Muscle of back (tissue), 11 donors: ENCODE measurements around the gene BTRC. TPM values are rescaled to one million over a fixed set of nuclear protein-coding genes. Genes with fewer than 3 reads are reported as not detected.

Experiments used
- DNase-seq, 3 donors: peaks; one replicate each; pipeline versions ENCODE4 v3.0.0 to v3.0.0-alpha.2; 2013
- polyA plus RNA-seq, 10 donors: library from polyadenylated mRNA; unstranded; fragments of 120-200 nt; gene quantifications; one replicate each; pipeline ENCODE4 v1.2.1, GENCODE V29; 2013; ENCODE audit not compliant: insufficient read length in 10 of 10

BTRC gene
- polyA plus RNA-seq, 10 donors, result 18.3 to 36.6 (median 23.1) TPM

- DNase-seq, result no peak
Measured at GRCh38 chr10:101478956-101479355, 125.0 kb downstream of the BTRC start.

DNA sequence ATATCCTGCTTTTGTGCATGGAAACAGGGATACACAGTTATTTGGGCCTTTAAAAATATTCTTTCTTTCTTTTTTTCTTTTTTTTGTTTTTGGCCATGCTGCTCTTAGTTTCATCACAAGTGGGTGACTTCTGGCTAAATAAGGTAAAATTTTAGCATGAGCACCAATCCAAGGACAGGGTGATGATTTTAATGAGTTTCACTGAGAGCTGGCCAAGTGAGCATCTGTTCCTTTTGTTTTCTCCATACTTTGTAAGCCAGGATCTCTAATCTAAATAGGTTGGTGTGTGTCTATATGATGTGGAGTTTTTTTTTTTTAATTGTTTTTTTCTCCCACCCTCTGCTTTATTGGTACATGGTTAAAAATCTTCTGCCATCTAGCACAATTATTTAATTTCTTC, 127.3 kb downstream of the BTRC start:
- DNase-seq, result no peak

GRCh38 chr10:101482568-101482967, 128.6 kb downstream of the BTRC start:
- DNase-seq, result no peak

GRCh38 chr10:101484175-101484745, 130.3 kb downstream of the BTRC start:
- DNase-seq, result no peak

GRCh38 chr10:101485207-101485606, 131.2 kb downstream of the BTRC start:
- no peak for DNase-seq

GRCh38 chr10:101485681-101486554, 132.0 kb downstream of the BTRC start:
- DNase-seq, result peak; percentile 8 to 46 (median 8)

- DNase-seq, result no peak
Measured at GRCh38 chr10:101487399-101487798, 133.4 kb downstream of the BTRC start.

- no peak for DNase-seq
Measured at GRCh38 chr10:101489355-101489754, 135.4 kb downstream of the BTRC start.

- no peak for DNase-seq
Measured at GRCh38 chr10:101490026-101490425, 136.1 kb downstream of the BTRC start.

- no peak for DNase-seq
Measured at GRCh38 chr10:101492205-101492604, 138.2 kb downstream of the BTRC start.

GRCh38 chr10:101492814-101493213, 138.8 kb downstream of the BTRC start:
- no peak for DNase-seq

DNA sequence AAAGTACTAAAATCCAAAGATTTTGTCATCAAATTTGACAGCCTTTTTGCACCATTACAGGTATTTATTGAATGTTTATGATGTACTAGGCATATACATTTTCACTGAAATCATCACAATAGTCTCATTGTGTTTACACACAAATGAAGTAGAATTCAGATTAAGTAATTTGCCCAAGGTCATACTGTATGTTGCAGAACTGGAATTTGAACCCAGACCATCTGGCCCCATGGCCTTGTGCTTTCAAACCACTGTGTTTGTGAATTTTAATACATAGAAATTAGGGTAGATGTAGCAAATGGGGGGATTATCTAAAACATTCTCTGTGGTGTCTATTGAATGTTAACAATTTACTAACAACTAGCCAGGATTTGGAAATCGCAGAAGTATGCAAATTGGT, 139.3 kb downstream of the BTRC start:
- DNase-seq, result no peak

- no peak for DNase-seq
Measured at GRCh38 chr10:101493782-101494281, 139.9 kb downstream of the BTRC start.

- DNase-seq, result no peak
Measured at GRCh38 chr10:101494650-101495049, 140.7 kb downstream of the BTRC start.

- DNase-seq, result no peak
Measured at GRCh38 chr10:101495324-101495925, 141.5 kb downstream of the BTRC start.

DNA sequence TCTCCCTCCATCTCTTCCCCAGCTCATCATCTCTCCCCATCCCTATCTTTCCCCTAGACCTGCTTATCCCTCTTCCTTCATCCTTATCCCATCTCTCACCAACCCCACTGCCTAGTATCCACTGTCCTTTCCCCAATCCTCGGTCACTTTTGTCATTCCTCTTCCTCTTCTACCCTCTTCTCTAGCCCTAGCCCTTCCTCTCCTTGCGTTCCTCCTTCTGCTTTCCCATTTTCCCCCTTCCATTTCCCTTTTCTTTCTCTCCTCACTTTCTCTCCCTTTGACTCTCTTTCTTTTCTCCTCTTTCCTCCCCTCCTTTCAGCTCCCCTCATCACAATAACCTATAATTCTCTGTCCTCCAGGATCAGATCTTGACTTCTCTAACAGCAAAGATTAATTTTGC, 150.5 kb downstream of the BTRC start:
- no peak for DNase-seq

- no peak for DNase-seq
Measured at GRCh38 chr10:101506829-101507661, 153.1 kb downstream of the BTRC start.

GRCh38 chr10:101507828-101508227, 153.9 kb downstream of the BTRC start:
- DNase-seq, result no peak

- DNase-seq, result no peak
Measured at GRCh38 chr10:101511938-101512337, 158.0 kb downstream of the BTRC start.

GRCh38 chr10:101512738-101513137, 158.8 kb downstream of the BTRC start:
- no peak for DNase-seq

DNA sequence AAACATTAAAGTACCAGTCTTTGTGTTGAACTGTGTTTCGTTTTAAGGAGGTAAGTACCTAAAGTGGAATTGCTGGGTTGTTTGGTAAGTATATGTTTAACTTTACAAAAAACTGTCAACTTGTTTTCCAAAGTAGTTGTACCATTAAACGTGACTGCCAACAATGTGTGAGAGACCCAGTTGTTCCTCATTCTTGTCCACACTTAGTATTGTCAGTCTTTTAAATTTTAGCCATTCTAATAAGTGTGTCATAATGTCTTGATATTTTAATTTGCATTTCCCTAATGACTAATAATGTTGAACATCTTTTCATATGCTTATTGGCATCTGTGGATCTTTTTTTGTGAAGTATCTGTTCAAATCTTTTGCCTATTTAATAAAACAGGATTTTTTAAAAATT, 159.8 kb downstream of the BTRC start:
- DNase-seq, result no peak

DNA sequence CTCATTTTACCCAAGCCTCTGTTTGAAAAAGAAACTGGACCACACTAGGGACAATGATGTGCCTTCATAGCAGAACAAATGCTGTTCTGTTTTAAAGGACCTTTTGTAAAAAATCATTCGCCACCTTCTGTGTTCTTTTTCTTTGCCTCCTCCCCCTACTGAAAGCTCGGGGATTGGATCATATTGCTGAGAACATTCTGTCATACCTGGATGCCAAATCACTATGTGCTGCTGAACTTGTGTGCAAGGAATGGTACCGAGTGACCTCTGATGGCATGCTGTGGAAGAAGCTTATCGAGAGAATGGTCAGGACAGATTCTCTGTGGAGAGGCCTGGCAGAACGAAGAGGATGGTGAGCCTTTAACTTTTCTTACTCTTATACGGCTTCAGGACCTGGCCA, 171.9 kb downstream of the BTRC start:
- DNase-seq, result no peak
